ENCODE results near the gene PRELID3B. TPM values are rescaled to one million over a fixed set of nuclear protein-coding genes. Genes with fewer than 3 reads are reported as not detected.
A peak's percentile ranks its signal among the peaks of the same experiment; 100 is the strongest.

PRELID3B gene
- total RNA-seq, 1 experiment from 2014 or later = 181 TPM

GRCh38 chr20:59026904-59027740, 15.5 kb downstream of the PRELID3B start:
- Histone ChIP-seq H3K4me3 (ENCODE audit: low read length) (no peak overlapping the region), H3K36me3 (ENCODE audit: low read depth, low read length) (peaks cover 64% of the 10 kb centered on the region), H3K27me3 (ENCODE audit: low read length) (no peaks in the 10 kb centered on the region), H3K9me2 (replicated peaks; ENCODE audit: low read length) (no peaks in the 10 kb centered on the region), H2AFZ (ENCODE audit: low read length) (no peak overlapping the region), H3K79me2 (ENCODE audit: low read length) (peaks cover 76% of the 10 kb centered on the region), H3K4me2 (ENCODE audit: low read length) (peak overlapping the region; percentile 86), H3K9me3 (ENCODE audit: low read length) (no peaks in the 10 kb centered on the region), H3K9ac (ENCODE audit: low read length) (no peak overlapping the region), H3K4me1 (ENCODE audit: insufficient read depth, low read length) (peaks cover 40% of the 10 kb centered on the region), H3F3A (ENCODE audit: low read length, unreplicated experiment) (no peaks in the 10 kb centered on the region), H3K27ac (ENCODE audit: low read length) (no peak overlapping the region), H4K20me1 (ENCODE audit: low read length) (peaks cover 49% of the 10 kb centered on the region)
- intact Hi-C loops (cut with micrococcal nuclease) = loop anchor here (5.0 kb wide), 1 partner anchor 45 kb away; the partner anchor contains the start of gene NELFCD
- CTCF ChIA-PET = no interaction called here
- no TSS peak for BruUV-seq (replicated peaks)
- POLR2A ChIA-PET (ENCODE audit: unreplicated experiment) = no interaction called here
- no peak for TF ChIP-seq EZH2phosphoT487 (IDR thresholded peaks at IDR 0.05; ENCODE audit: borderline replicate concordance, low read length)
- TF ChIP-seq CTCF (conservative IDR thresholded peaks at IDR 0.05; ENCODE audit: low read depth, low read length) = no peak
- no peak for TF ChIP-seq EZH2 (IDR thresholded peaks at IDR 0.05; ENCODE audit: low read length, unreplicated experiment)
- DNase-seq (no peak), ATAC-seq (no peak)

DNA sequence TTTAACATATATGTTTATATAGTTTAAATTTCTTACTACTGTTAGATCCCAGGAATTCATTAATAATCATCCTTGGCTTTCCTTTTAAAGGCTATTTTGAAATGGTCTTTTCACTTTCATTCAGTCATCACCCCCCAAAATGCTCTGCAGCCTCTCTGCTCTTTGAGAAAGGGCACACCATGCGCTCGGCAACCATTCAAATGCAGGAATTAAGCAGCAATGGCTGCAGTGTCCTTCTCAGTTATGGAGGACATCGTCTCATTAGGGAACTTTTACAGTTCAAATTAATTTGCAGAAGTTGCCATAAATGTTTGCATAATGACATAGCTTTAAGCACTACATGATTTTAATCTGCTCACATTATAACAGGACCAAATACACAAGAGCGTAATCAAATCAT, 17.1 kb downstream of the PRELID3B start:
- H3K79me2 ChIP-seq (ENCODE audit: low read length) = peaks cover 60% of the 10 kb centered on the region
- H4K20me1 ChIP-seq (ENCODE audit: low read length) = peaks cover 41% of the 10 kb centered on the region

More for the DNA sequence above, 17.1 kb downstream of the PRELID3B start:
- DNase-seq (no peak), ATAC-seq (no peak)
- H3K36me3 ChIP-seq (ENCODE audit: low read depth, low read length) = peaks cover 64% of the 10 kb centered on the region
- peaks cover 39% of the 10 kb centered on the region for H3K4me1 ChIP-seq (ENCODE audit: insufficient read depth, low read length)
- intact Hi-C loops (cut with micrococcal nuclease) = loop anchor here (5.0 kb wide), 1 partner anchor 43 kb away; the partner anchor contains the start of gene NELFCD
- H2AFZ ChIP-seq (ENCODE audit: low read length) = no peak overlapping the region
- H3F3A ChIP-seq (ENCODE audit: low read length, unreplicated experiment) = no peaks in the 10 kb centered on the region
- POLR2A ChIA-PET (ENCODE audit: unreplicated experiment) = no interaction called here
- TF ChIP-seq CTCF (conservative IDR thresholded peaks at IDR 0.05; ENCODE audit: low read depth, low read length) (no peak), EZH2 (IDR thresholded peaks at IDR 0.05; ENCODE audit: low read length, unreplicated experiment) (no peak), EZH2phosphoT487 (IDR thresholded peaks at IDR 0.05; ENCODE audit: borderline replicate concordance, low read length) (no peak)
- no peaks in the 10 kb centered on the region for H3K9me3 ChIP-seq (ENCODE audit: low read length)
- H3K9ac ChIP-seq (ENCODE audit: low read length) = no peak overlapping the region
- no TSS peak for BruUV-seq (replicated peaks)
- no peak overlapping the region for H3K4me2 ChIP-seq (ENCODE audit: low read length)
- H3K27me3 ChIP-seq (ENCODE audit: low read length) = no peaks in the 10 kb centered on the region
- CTCF ChIA-PET = interaction anchor here (0.5 kb wide), 1 partner anchor 197 kb away, joined by 8 read pairs; no protein-coding TSS in a partner anchor
- H3K27ac ChIP-seq (ENCODE audit: low read length) = no peak overlapping the region
- H3K4me3 ChIP-seq (ENCODE audit: low read length) = no peak overlapping the region
- no peaks in the 10 kb centered on the region for H3K9me2 ChIP-seq (replicated peaks; ENCODE audit: low read length)
